HG03575 (cell line): ENCODE data around the gene ANXA4.
"Not testable (repeated sequence)": the region's sequence is repeated elsewhere in the genome, so short reads cannot be mapped to it uniquely, and the experiment has no call there.

Source experiments
- ATAC-seq: cut with Tn5 transposase; IDR thresholded peaks from one replicate; pipeline ENCODE4 v1.9.1; 2021; ENCODE audit not compliant: unreplicated experiment, insufficient number of reproducible peaks, low FRiP score; ENCODE audit errors: extremely low read depth

Gene ANXA4

DNA sequence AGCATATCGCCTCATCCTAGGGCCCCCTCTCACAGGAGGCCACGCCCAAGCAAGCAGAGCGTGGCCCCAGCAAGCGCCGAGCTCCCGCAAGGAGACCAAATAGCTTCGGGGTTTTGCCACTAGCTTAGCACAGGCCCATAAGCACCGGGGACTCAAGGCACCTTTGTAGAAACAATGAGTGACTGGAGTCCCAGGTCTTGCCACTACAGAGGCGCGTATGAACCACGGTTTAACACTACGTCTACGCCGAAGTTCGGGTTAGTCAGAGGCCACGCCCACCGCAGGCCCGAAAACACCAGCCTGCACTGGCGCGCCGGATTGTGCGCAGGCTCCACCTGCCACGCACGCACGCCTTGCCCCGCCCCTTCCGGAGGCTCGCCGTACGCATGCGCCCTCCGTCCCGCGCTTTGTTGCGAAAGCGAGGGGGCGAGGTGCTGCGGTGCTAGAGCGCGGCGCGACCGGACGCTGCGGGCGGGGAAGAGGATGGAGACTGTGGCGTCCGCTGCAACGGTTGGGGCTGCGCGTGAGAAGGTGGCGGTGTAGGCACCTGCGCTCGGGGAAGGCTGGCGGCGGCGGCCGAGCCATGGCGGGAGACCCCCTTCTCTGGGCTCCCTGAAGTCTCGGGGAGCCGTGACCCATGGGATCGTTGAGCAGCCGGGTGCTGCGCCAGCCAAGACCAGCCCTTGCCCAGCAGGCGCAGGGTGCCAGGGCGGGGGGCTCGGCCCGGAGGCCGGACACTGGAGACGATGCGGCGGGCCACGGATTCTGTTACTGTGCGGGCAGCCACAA lies 87.5 kb downstream of the ANXA4 start, which contains the start of gene GMCL1:
TSS of gene GMCL1 (plus strand) at position 405 of the 789 bp plus-strand sequence. CDS start at position 638, 233 bp downstream.
- peak; percentile 64 for ATAC-seq

DNA sequence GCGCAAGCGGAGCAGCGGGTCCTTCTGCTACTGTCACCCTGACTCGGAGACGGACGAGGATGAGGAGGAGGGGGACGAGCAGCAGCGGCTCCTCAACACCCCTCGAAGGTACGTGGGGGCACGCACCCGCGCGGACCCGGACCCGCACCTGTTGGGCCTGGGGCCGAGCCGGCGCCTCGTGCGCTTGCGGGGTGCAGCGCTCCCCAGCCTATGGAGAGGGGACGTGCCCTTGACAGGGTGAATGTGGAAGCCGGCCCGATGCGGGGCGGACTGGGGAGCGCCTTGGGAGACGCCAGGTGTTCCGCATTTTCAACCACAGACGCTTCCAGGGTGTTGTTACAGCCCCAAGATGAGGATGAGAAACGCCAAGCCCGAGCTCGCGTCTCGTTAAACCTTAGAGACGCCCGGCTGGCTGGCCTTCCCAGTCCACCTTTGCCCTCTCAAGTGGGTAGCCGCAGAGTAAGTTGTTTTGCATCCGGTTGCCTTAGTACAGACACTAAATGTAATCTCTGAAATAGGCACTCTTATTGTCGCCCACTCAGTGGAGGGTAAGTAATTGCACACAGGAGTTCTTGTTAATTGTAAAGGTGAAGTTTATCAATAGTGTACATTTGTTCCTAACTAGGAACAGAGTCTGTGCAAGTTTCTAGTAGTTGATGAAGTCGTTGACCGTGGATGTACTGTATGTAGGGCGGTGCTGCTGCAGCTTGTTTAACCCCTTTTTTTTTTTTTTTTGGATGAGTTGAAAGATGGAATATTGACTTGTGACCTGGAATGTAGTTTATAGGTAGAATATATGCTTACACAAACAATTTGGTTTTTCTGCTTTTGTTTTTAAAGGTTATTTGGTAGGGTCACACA lies 88.3 kb downstream of the ANXA4 start:
- no peak for ATAC-seq

DNA sequence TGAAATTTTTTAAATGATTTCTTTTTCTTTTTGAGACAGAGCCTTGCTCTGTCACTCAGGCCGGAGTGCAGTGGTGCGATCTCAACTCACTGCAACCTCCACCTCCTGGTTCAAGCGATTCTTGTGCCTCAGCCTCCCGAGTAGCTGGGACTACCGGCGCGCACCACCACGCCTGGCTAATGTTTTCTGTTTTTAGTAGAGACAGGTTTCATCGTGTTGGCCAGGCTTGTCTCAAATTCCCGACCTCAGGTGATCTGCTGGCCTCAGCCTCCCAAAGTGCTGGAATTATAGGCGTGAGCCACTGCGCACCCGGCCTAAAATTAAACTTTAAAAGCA lies 88.9 kb downstream of the ANXA4 start:
- not testable (repeated sequence) for ATAC-seq

DNA sequence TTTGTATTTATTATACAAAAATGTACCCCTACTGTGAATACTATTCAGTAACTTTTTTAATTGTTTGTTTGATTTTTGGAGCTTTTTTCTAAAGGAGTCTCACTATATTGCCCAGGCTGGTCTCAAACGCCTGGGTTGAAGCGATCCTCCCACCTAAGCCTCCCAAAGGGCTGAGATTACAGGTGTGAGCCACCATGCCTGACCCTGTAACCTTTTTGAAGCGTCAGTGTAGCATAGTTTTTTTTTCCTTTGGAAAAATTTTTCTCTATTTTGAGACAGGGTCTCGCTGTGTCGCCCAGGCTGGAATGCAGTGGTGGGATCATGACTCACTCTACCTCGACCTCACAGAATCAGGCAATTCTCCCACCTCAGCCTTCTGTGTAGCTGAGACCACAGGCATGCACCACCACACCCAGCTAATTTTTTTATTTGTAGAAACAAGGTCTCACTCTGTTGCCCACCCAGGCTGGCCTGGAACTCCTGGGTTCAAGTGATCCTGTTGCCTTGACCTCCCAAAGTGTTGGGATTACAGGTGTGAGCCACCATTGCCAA lies 89.5 kb downstream of the ANXA4 start:
- no peak for ATAC-seq

DNA sequence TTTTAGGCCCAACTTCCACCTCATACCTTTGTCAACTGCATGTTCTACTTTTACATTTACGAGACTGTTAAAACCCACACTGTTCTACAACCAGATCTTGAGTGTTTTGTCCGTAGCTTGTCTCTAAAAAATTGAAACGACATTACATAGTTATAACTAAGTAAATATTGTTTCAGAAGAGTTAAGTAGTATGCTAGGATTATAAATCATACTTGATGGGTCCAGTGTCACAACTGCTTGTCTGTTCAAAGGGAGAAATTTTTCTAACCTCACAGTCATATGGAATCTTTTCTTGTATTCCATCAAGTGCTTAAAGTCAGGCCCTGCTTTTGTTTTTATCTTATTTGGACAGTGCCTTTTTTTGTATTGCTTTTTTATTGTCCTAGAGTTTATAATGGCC lies 91.8 kb downstream of the ANXA4 start:
- no peak for ATAC-seq

DNA sequence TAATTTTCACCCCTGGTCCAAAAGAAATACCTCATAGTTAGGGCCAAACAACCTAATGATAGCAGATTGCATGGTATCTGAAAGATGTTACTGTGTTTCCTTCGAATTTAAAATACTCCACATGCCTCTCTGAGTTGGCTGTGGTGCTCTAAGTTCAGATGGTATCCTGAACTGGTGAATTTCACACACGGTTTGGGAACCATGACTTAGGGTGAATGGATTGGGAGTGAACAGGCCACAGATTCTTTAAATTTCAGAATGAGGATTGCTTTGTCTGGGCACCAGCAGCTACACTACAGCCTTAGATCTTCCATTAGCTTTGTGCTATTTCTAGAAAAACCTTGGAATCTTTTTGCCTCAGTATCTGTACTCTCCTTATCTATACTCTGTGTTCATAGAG lies 93.7 kb downstream of the ANXA4 start:
- ATAC-seq: no peak

DNA sequence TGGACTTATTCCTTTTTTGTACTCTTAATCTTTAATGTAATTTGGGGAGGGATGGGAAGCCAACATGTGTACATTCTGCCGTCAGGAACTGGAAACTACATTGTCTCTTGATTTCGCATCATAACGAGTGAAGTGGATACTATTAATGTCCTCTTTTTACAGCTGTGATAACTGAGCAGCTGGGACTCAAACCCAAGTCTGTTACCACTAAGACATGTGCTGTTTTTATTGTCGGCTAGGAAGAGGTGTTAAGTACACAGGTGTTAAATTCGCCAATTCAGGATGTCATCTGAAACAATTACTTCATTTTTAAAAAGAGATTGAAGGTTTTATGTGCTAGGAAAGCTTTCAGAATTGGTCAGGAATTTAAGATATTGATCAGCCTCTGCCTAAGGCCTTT lies 94.4 kb downstream of the ANXA4 start:
- no peak for ATAC-seq

DNA sequence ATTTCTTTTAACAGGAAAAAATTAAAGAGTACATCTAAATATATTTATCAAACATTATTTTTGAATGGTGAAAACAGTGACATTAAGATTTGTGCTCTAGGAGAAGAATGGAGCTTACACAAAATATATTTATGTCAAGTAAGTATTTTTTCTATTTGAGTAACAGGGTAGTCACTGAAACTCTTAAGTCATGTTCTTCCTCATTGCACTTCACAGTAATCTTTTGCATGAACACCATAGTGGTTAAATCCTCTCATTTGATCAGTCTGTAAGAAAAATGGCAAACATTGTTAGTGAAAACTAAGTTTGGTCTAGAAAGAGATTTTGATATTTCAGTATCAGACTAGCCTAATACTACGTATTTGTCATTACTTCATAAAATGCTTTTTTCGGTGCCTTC lies 95.6 kb downstream of the ANXA4 start:
- ATAC-seq: no peak

DNA sequence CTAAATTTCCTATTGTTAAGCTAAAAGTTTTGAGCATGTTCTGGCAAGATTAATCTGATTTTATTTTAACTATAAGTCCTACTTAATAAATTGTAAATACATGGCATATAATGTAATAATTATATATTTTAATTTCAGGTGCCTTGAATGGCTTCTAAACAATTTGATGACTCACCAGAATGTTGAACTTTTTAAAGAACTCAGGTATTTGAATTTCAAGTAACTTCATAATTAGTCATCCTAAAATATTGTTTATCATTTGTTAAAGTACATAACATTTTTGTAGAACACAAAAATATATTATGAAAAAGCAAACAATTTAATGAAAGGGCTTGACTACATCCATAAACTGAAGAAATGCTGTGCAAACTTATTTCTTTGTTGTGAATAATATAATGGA lies 102.1 kb downstream of the ANXA4 start:
- ATAC-seq: no peak

DNA sequence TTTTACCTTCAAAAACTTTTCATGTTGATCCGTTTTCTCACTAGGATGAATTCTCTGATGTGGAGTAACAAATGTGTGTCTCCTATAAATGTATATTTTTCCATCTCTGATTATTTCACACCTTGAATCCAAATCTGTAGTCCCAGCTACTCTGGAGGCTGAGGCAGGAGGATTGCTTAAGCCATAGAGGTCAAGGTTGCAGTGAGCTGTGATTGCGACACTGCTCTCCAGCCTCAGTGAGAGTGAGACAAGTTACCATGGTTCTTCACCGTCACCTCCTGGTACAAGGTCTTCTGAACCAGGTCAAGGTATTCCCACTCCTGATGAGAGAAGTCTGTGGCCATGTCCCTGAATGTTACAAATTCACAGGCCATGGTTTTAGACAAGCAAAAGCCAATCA lies 102.6 kb downstream of the ANXA4 start:
- no peak for ATAC-seq

DNA sequence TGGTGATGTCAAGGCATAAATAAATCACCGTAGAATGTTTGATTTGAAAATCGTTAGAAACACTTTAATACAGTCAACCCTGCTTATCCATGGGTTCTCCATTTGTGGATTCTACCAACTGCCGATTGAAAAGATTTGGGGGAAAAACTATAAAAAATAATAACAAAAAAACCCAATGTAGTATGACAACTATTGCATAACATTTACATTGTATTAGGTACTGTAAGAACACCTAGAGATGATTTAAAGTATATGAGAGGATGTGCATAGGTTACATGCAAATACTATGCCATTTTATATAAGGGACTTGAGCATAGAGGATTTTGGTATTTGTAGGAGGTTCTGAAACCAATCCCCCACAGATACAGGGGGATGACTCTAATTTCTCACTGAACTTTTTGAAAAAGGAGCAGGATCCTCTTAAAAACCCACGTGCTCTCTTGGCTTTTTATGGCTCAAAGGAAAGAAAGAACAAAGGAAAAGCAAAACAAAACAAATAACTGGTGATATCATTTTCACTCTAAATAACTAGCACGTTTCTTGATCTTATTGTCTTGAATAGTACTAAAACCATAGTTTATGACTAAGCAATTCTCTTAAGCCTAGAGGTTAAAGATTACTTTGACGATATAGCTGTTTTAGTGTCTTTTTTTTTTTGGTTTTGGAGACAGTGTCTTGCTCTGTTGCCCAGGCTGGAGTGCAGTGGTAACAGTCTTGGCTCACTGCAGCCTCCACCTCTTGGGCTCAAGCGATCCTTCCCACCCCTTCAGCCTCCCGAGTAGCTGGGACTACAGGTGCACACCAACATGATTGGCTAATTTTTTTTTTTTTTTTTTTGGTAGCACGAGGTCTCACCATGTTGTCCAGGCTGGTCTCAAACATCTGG lies 104.5 kb downstream of the ANXA4 start:
- ATAC-seq: no peak

DNA sequence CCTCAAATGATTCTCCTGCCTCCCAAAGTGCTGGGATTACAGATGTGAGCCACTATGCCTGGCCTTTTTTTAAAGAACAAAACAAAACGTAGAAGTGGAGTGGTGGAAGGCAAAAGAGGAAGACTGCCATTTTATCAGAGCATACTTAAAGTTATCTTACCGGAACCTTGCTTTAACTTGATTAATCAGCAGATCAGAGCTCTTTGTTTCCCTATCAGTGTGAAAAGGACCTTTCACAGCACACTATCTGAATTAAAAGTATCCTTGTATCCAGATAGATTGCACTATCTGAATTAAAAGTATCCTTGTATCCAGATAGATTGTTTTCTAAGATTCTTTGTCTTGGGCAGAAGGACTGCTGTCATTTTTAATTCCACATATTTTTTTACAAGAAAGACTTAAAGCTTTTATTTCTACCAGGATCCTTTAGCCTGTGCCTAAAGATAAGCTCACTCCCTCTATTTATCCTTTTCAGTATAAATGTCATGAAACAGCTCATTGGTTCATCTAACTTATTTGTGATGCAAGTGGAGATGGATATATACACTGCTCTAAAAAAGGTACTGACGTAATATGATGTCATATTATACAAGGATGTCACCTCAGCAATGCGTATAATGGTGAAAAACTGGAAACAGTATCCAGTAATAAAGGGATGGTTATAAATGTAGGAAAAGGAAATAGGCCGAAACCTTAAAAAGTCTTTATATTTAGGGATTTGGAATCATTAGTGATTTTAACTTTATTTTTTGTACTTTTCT lies 105.3 kb downstream of the ANXA4 start:
- ATAC-seq: no peak

DNA sequence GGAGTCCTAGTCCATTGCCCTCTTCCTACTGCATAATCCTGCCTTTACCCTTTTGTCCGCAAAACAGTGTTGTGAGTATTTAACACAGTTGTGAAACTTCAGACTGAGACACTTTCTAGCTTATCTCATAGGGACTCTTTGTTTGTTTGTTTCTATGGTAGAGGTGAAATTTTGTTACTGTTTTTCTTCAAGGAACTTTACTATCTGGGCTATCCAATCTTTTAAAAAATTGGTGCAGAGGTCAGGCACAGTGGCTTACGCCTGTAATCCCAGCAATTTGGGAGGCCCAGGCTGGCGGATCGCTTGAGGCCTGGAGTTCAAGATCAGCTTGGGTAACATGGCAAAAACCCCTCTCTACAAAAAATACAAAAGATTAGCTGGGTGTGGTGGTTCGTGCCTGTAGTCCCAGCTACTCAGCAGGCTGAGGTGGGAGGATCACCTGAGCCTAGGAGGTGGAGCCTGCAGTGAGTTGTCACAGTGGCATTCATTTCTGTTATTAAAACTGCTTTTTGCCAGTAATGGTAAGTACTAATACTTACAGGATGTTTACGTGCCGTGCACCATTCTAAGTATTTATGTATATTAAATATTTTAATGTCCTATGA lies 106.4 kb downstream of the ANXA4 start:
- ATAC-seq: no peak

DNA sequence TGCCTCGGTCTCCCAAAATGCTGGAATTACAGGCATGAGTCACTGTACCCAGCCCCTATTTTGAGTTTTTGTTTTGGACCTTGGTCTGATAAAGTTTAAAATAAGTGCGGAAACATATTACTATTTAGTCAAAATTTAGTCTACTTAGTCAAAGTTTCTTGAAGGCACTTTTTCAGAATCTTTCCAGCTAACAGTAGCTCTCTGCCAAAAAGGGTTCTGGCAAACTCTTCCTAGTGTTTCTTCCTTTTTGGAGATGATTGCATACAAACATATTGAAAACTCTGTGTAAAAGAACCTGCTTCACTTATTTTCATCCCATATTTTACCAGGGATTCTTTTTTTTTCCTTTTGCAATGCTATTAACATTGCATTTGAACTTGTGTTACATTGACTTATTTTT lies 116.3 kb downstream of the ANXA4 start:
- ATAC-seq: no peak

DNA sequence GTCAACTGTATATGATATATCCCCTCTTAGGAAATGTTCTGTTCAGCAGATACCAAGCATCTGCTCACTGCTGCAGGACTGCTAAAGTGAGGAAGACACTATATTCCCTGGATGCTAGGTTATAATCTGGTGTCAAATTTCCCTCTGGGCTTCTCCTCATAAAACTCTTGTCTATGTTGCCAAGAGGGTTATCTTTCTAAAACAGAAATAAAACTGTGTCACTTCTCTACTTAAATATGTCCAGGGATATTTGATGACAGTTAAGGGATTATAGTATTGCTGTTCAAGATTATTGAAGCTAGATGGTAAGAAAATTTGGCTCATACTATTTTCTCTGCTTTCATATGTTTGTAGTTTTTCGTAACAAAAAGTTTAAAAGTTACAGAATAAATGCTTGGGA lies 121.4 kb downstream of the ANXA4 start:
- no peak for ATAC-seq
